ENCODE measurements around the gene GSTM4.
"Not testable (repeated sequence)": the region's sequence is repeated elsewhere in the genome, so short reads cannot be mapped to it uniquely, and the experiment has no call there.

GSTM4 gene

GRCh38 chr1:109669246-109669948, 13.5 kb downstream of the GSTM4 start:
- no peak for DNase-seq

GRCh38 chr1:109669949-109670302, 14.0 kb downstream of the GSTM4 start:
- DNase-seq, result not testable (repeated sequence)

GRCh38 chr1:109671067-109671466, 15.2 kb downstream of the GSTM4 start:
- no peak for DNase-seq

GRCh38 chr1:109673861-109674260, 18.0 kb downstream of the GSTM4 start:
- not testable (repeated sequence) for DNase-seq

- not testable (repeated sequence) for DNase-seq
These were observed 20.9 kb downstream of the GSTM4 start for GRCh38 chr1:109676683-109677381.

GRCh38 chr1:109677459-109677858, 21.6 kb downstream of the GSTM4 start:
- DNase-seq, result no peak

- DNase-seq, result not testable (repeated sequence)
These were observed 22.7 kb downstream of the GSTM4 start for GRCh38 chr1:109678637-109679036.

GRCh38 chr1:109684777-109685176, 28.9 kb downstream of the GSTM4 start:
- not testable (repeated sequence) for DNase-seq

- DNase-seq, result not testable (repeated sequence)
These were observed 29.5 kb downstream of the GSTM4 start for GRCh38 chr1:109685399-109685798.

GRCh38 chr1:109685890-109686289, 30.0 kb downstream of the GSTM4 start:
- DNase-seq, result not testable (repeated sequence)

GRCh38 chr1:109687109-109687508, 31.2 kb downstream of the GSTM4 start:
- DNase-seq, result not testable (repeated sequence)

GRCh38 chr1:109687641-109688499, 32.0 kb downstream of the GSTM4 start, which contains the start of gene GSTM1:
Gene GSTM1, plus strand, starts transcription at chr1:109687817. Its CDS starts 57 bp downstream, at chr1:109687874.
- DNase-seq, result peak; percentile 73

- DNase-seq, result no peak
These were observed 34.0 kb downstream of the GSTM4 start for GRCh38 chr1:109689844-109690405.

- no peak for DNase-seq
These were observed 35.9 kb downstream of the GSTM4 start for GRCh38 chr1:109691759-109692158.

GRCh38 chr1:109694400-109694799, 38.5 kb downstream of the GSTM4 start:
- not testable (repeated sequence) for DNase-seq

GRCh38 chr1:109695138-109695537, 39.2 kb downstream of the GSTM4 start:
- not testable (repeated sequence) for DNase-seq

- no peak for DNase-seq
These were observed 41.2 kb downstream of the GSTM4 start for GRCh38 chr1:109697066-109697465.

GRCh38 chr1:109697861-109698260, 42.0 kb downstream of the GSTM4 start:
- DNase-seq, result not testable (repeated sequence)

GRCh38 chr1:109702940-109703339, 47.0 kb downstream of the GSTM4 start:
- DNase-seq, result not testable (repeated sequence)

GRCh38 chr1:109704173-109704572, 48.3 kb downstream of the GSTM4 start:
- DNase-seq, result no peak

- no peak for DNase-seq
These were observed 49.5 kb downstream of the GSTM4 start for GRCh38 chr1:109705411-109705810.

GRCh38 chr1:109708949-109709348, 53.0 kb downstream of the GSTM4 start:
- DNase-seq, result not testable (repeated sequence)

- not testable (repeated sequence) for DNase-seq
These were observed 53.9 kb downstream of the GSTM4 start for GRCh38 chr1:109709822-109710221.
